ENCODE results near the gene ACSS3. TPM values are rescaled to one million over a fixed set of nuclear protein-coding genes. Genes with fewer than 3 reads are reported as not detected.
A peak's percentile ranks its signal among the peaks of the same experiment; 100 is the strongest.

The ACSS3 gene
- total and polyA plus RNA-seq, 2 of the 8 experiments (the other 6 are each of a cell fraction or from before 2014, with no cell fraction given), result 14.4 to 24.0 TPM

GRCh38 chr12:81207664-81208063, 129.8 kb downstream of the ACSS3 start:
- Histone ChIP-seq H3K4me2 (ENCODE audit: insufficient read depth in 1 of 2, low read depth in 2 of 2, low read length in 2 of 2) (peak overlapping the region in 1 of 2 experiments; percentile 21; a peak in 1 of 4 replicates), H4K91ac (replicated peaks; ENCODE audit: insufficient read length, low read length) (no peak overlapping the region), H2AFZ (ENCODE audit: low read length) (no peak overlapping the region), H3K56ac (replicated peaks; ENCODE audit: insufficient read length, low read depth, low read length) (no peak overlapping the region), H2BK120ac (replicated peaks; ENCODE audit: low read depth, low read length) (no peak overlapping the region), H3K9me3 (ENCODE audit: insufficient read depth in 2 of 2, low read depth in 1 of 2, low read length in 1 of 2) (no peaks in the 10 kb centered on the region), H2BK20ac (ENCODE audit: low read length) (0 out of 2 replicates have a peak overlapping the region, but pooled peaks have one; percentile 35), H3K4ac (replicated peaks; ENCODE audit: insufficient read length, low read depth, low read length) (no peak overlapping the region), H3K23me2 (ENCODE audit: low read depth, low read length) (no peaks in the 10 kb centered on the region; the same call in 1 of the 2 replicates), H3K27me3 (replicated peaks in 1 of 4; ENCODE audit: control insufficient read depth in 3 of 4, extremely low read depth in 1 of 4, insufficient read depth in 3 of 4, low read length in 3 of 4) (no peaks in the 10 kb centered on the region), H2BK5ac (ENCODE audit: low read depth, low read length) (no peak overlapping the region), H2BK15ac (ENCODE audit: low read length) (no peak overlapping the region), H3K79me2 (ENCODE audit: control insufficient read depth in 1 of 2, insufficient read depth in 2 of 2, low read length in 2 of 2) (no peaks in the 10 kb centered on the region), H2BK12ac (ENCODE audit: low read depth, low read length) (no peak overlapping the region), H3K79me1 (ENCODE audit: low read depth, low read length) (no peaks in the 10 kb centered on the region), H2AK5ac (ENCODE audit: low read depth, low read length) (no peak overlapping the region), H4K5ac (ENCODE audit: insufficient read length, low read depth, low read length) (no peak overlapping the region), H3K27ac (ENCODE audit: low read depth, low read length) (no peak overlapping the region), H3K23ac (ENCODE audit: insufficient read length) (no peak overlapping the region), H4K20me1 (replicated peaks in 1 of 2; ENCODE audit: control insufficient read depth in 1 of 2, insufficient read depth in 2 of 2, low read length in 2 of 2) (no peaks in the 10 kb centered on the region), H3K14ac (ENCODE audit: insufficient read length) (no peak overlapping the region), H3K4me1 (replicated peaks in 1 of 4; ENCODE audit: control insufficient read depth in 3 of 4, insufficient read depth in 4 of 4, low read length in 3 of 4) (peaks cover 2 to 23% (median 18%) of the 10 kb centered on the region in 4 experiments; a peak in 6 of 7 replicates), H3K18ac (ENCODE audit: extremely low read depth, low read length) (no peak overlapping the region), H3K9ac (replicated peaks in 1 of 4; ENCODE audit: extremely low read depth in 1 of 4, low read depth in 3 of 4, low read length in 3 of 4) (no peak overlapping the region), H4K8ac (ENCODE audit: extremely low read depth, insufficient read depth, low read length) (no peak overlapping the region), H3K4me3 (ENCODE audit: extremely low read depth in 1 of 4, insufficient read depth in 2 of 4, low read depth in 3 of 4, low read length in 4 of 4) (peak overlapping the region in 1 of 4 experiments; percentile 11; a peak in 1 of 8 replicates), H3K36me3 (ENCODE audit: control insufficient read depth in 2 of 4, insufficient read depth in 4 of 4, low read length in 3 of 4) (no peaks in the 10 kb centered on the region)
- DNase-seq (ENCODE audit: low read depth in 1 of 2, low spot score in 2 of 2) (no peak), FAIRE-seq (no peak)
- WGBS, 2 experiments (ENCODE audit: extremely low coverage in 1 of 2, insufficient coverage in 1 of 2, insufficient read length in 1 of 2, insufficient replicate concordance in 2 of 2, low coverage in 1 of 2, low lambda C conversion rate in 2 of 2, missing lambda C conversion rate in 1 of 2), result 83% methylated on average over 4 of the region's 4 CpGs; no CpG with 5 or more reads in 1 of the 2 experiments
- ChIA-PET POLR2A (ENCODE audit: partially characterized antibody) (no interaction called here), CTCF (ENCODE audit: partially characterized antibody) (no interaction called here)
- TF ChIP-seq USF2 (IDR thresholded peaks at IDR 0.05; ENCODE audit: low read length), result no peak
- TF ChIP-seq ATF2 (IDR thresholded peaks at IDR 0.05; ENCODE audit: low read length), result no peak
- no peak for TF ChIP-seq POLR2AphosphoS5 (IDR thresholded peaks at IDR 0.05; ENCODE audit: low read depth, low read length)
- no peak for TF ChIP-seq RAD21 (IDR thresholded peaks at IDR 0.05 in 1 of 2, conservative IDR thresholded peaks at IDR 0.05 in 1 of 2; ENCODE audit: low read depth in 2 of 2, low read length in 2 of 2)
- no peak for TF ChIP-seq YY1 (IDR thresholded peaks at IDR 0.05; ENCODE audit: low read depth, low read length)
- no peak for TF ChIP-seq CEBPB (IDR thresholded peaks at IDR 0.05; ENCODE audit: low read depth, low read length)
- TF ChIP-seq KDM4A (IDR thresholded peaks at IDR 0.05; ENCODE audit: low read depth, low read length, severe bottlenecking), result no peak
- no peak for TF ChIP-seq CBX8 (IDR thresholded peaks at IDR 0.05; ENCODE audit: borderline replicate concordance, low read depth, low read length)
- TF ChIP-seq NRF1 (IDR thresholded peaks at IDR 0.05; ENCODE audit: low read depth, low read length), result no peak
- TF ChIP-seq SP1 (IDR thresholded peaks at IDR 0.05; ENCODE audit: low read depth, low read length), result no peak
- TF ChIP-seq PHF8 (conservative IDR thresholded peaks at IDR 0.05; ENCODE audit: low read depth, low read length), result no peak

Measured in H1 (cell line).